ENCODE results near the gene SLC19A1.

SLC19A1 gene

DNA sequence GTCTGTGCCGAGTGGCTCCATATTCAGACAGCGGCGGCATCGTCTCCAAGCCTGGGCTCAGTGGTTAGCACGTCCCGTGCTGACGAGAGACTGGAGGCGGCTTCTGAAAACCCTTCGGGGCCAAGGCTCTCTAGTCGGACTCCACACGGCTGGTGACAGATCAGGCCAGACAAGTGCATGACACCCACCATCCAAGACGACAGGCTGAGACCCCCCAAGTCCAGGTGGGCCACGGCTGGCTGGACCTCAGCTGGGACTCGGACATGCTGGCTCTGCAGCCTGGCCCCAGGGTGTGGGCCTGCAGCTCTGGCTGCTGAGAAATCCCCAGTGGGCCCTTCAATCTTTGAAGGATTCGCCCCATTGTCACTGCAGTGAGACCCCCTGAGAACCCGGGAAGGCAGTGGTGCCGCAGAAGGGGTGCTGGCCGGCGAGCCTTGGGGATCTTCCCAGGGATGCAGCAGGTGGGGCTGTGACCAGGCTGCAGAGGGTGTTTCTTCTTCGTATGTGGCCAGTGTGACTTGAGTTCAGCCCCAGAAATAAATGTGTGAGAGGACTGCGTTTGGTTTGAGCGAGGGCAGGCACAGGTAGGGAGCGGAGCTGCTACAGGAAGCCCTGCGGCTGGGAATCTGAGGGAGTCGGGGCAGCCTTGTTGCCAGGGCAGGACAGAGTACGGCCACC lies 15.9 kb upstream of the SLC19A1 start:
- DNase-seq (ENCODE audit: low read depth in 2 of 2): no peak

DNA sequence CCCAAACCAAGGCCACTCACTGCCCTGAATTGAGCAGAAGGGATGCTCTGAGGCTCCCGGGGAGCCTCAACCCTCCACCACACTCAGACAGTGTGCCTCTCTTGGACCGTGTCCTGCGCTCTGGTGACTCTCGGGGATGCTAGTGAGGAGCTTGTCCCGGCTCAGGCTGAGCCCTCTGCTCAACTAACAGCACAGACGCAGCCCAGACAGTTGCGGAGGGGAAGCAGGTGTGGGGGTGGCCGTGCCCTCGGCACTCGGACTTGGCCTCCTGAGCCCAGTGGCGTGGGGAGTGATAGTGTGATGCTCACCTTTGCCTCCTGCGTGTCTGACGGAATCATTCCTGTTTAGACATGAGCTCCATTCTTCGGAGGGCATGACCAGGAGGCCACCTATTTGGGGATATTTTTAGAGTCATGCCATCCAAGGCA lies 15.4 kb upstream of the SLC19A1 start:
- DNase-seq (ENCODE audit: low read depth in 2 of 2): no peak

DNA sequence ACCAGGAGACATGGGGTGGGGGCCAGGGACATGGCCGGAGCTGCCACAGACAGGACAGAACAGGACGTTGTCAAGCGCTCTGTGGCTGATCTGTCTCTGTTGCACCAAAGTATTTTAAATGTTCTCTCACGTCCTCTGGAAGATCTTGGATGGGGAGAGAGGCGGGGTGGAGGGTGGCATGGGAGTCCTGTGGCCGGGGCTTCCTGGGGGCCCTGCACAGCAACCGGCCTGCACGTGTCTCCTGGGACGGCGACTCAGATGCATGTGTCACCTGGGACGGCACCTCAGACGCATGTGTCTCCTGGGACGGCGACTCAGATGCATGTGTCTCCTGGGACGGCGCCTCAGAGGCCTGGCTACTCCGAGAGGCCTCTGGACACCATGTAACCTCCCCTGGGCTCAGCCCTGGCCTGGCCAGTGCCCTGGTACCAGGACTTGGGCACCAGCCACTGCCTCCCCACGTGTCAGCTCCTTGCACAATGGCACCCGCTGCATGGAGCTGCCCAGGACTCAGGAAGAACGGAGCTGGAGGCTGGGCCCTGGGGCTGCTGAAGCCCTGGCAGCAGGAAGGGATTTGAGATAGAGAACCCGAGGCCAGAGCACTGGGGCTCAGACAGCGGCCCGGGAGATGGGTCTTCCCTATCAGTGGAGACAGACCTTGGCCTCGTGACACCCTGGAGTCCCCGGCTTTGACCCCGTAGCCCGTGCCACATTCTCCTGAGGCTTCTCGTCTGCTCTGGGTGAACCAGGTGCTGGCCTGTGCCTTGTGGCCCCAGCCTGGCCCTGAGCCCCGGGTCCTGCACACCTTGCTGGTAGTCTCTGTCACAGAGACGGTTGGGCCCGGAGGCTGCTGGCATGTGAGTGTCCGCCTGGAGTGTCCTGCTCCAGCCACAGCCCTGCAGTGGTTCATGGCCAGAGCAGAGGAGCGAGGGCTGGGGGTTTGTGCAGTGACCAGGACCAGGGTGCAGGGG lies 14.7 kb upstream of the SLC19A1 start:
- DNase-seq (ENCODE audit: low read depth in 2 of 2): no peak

DNA sequence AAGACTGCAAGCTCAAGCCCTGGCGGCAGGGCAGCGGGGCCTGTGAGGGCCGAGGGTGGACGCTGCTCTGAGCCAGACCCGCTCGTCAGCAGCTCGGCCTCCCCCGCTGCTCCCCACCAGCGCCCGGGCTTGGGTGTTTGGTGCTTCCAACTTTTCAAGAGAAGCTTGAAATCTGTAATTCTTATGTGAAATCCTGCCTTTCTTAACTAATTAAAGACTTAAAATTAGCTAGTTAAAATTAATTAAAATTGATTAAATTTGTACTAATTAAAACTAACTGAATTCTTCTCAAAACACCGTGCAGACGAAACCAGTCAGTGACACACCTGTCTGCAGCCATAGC lies 14.0 kb upstream of the SLC19A1 start:
- DNase-seq (ENCODE audit: low read depth in 2 of 2): no peak

DNA sequence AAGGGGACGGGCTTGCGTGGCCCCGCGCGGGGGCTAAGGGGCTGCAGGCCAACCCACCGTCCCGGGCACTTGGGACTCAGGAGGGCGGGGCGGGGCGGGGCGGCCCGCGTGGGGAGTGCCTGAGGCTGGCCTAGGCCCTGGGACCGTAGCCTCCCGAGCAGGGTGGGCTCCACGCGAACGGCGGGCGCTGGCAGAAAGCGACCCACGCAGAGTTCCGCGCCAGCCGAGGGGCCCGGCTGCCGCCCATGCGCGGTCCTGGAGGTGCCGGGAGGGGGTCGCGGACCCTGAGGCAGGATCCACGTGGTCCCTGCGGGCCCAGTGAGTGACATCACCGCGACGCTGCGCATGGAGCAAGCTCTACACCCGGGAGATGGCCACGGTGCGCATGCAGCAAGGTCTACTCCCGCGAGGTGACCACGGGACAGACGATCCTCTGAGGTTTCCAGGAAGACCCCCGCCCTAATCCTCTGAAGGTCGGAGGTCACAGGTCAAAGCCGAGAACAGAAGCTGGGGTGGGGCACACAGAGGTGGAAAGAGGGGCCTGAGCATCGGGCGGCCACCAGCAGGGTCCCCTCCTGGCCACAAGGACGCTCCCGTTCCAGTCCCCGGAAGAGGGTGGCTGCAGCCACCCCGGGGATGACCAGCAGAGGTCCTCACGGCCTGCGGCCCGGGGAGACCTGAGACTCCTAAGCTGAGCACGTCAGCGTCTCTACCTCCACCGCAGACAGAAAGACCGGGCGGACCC lies 13.5 kb upstream of the SLC19A1 start:
- no peak for DNase-seq (ENCODE audit: low read depth in 2 of 2)

DNA sequence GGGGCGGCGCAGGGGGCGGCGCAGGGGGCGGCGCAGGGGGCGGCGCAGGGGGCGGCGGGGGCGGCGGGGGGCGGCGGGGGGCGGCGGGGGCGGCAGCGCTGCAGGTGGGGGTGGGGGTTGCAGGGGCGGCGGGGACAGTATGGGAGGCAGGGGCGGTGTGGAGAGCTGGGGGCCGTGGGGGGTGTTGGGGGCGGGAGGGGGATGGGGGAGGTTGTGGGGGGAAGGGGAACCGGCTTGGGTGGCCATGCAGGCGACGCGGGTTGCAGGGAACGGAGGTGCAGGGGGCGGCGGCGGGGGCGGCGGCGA lies 13.0 kb upstream of the SLC19A1 start:
- no peak for DNase-seq (ENCODE audit: low read depth in 2 of 2)

DNA sequence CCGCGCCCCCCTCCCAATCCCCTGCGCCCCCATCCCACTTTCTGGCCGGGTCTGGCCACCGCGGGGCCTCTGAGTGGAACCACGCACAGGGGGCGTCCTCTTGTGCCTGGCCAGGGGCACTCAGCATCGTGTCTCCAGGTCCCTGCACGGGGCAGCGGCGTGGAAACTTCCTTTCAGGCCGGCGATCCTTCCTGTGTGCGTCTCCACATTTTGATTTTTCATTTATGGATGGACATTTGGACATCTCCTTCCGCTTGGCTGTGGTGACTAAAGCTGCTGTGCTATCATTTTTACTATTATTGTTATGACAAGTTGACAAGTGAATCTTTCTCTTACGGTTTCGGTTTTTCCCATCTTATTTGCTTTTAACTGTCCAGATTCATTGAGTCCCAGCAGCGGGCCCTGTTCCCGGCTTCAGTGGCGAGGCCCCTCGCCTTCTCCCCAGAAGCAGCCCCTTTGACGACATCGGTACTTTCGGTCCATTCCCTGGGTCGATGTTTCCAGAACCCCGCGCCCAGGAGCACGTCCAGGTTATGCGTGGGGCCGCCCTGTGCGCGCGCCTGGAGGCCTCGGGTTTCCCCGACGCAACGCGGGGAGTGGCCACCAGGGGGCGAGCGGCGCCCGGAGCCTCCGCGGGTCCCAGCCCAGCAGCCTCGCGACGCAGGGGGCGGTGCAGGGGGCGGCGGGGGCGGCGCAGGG lies 12.4 kb upstream of the SLC19A1 start:
- DNase-seq (ENCODE audit: low read depth in 2 of 2): peak; percentile 81 to 90

DNA sequence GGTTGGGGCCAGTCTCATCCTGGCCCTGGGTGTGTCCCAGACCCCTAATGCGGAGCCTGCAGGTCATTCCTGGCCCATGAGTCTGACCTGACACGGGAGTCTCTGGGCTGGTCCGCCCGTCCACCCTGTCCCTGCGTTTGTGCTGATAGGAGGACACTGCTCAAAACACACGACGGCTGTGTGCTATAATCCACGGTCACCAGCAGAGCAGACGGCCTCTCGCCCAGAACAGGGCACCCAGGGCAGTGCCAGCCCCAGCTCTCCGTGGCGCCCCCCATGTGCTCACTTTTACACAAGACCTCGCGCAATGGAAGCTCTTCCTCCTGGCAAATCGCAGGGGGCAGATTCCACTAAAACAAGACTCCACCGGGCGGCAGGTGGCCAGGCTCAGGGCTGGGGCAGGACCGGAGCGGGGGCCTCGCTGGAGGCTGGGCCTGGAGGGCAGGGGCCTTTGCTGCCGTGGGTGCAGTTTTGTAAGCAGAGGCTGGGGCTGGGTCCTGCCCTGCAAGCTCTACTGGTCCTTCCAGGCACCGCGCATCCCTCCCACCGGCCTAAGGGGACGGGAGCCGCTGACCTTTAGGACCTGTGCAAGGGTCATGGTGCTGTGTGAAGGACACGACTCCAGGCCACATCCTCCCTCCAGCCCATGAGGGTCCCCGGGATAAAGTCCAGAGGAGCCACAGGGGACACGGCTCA lies 10.6 kb upstream of the SLC19A1 start:
- DNase-seq (ENCODE audit: low read depth in 2 of 2): no peak

DNA sequence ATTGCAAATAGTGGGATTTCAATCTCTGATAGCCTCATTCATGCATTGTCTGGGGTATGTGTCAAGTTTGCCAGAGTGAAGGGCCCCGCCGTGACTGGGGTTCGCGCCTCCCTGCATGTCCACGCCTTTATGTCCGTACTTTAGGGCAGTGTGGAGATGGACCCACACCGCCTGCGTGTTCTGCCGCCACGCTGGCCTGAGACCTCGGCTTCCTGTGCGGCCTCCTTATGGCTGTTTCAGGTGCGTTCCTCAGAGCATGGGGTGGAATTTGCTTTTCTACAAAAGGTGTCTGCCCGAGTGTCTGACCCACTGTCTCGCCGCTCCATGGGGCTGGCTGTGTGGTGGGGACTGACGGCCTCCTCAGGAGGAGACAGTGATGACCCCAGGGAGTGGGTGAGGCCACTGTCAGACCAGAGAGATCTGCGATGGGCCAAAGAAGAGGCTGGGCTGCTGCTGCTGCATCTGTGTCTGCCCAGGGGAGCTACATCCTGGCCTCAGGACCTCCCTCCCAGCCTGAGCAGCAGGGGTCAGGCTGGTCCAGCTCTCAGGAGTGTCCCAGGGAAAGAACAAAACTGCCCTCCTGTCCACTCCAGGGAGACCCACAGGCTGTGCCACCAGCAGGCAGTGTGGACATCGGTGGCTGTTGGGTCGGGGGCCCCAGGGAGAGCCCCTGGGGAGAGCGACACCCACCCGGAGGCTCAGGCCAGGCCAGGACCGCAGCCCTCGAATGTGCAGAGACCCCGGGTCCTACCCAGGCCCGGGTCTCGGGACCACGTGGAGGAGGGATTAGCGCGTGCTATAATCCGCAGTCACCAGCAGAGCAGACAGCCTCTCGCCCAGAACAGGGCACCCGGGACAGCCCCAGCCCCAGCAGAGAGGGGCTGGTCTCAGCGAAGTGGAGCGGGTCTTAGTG lies 9.8 kb upstream of the SLC19A1 start:
- no peak for DNase-seq (ENCODE audit: low read depth in 2 of 2)

DNA sequence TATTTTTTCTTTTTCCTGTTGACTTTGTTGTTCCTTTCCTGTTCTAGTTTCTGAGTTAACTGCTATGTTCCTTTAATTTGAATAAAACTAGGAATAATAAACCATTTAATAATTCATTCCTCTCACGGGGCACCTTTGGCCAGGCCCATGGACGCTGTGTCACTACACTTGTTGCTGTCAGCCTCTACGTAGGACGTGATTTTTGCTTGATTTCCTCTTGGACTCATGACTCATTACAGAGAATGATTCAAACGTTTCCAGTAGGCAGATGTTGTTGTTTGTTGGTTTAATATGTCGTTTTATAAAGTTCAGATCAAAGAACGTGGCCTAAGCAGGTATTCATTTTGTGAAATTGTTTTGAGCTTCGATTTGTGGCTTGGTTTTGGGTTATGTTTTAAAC lies 9.1 kb upstream of the SLC19A1 start:
- DNase-seq (ENCODE audit: low read depth in 2 of 2): no peak

DNA sequence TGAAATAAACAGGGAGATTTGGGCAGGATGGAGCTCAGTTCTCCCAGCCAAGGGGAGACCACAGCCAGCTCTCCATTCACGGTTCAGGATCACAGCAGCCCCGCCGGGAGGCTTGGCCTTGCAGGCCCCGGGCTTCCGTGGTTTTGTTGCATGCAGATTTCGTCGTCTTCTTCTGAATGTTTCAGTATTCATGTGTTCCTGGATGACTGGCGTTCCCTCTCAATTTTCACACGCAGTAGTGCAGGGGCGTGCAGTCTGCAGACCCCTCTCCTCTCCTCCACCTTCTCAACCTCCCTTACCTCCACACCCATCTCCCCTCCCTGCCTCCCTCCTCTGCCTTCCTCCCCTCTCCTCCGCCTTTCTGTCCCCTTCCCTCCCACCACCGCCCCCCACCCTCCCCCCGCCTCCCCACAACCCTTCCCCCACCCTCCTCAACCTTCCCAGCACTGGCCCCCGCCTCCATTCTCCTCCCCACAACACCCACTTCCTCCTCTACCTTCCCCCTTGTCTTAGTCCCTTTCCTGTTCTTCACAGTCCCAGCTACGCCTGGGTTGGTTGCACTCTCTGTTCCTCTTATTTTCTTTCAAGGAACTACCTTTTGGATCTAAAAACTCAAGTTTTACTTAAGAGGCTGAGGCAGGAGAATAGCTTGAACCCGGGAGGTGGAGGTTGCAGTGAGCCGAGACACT lies 8.4 kb upstream of the SLC19A1 start:
- DNase-seq (ENCODE audit: low read depth in 2 of 2): no peak

DNA sequence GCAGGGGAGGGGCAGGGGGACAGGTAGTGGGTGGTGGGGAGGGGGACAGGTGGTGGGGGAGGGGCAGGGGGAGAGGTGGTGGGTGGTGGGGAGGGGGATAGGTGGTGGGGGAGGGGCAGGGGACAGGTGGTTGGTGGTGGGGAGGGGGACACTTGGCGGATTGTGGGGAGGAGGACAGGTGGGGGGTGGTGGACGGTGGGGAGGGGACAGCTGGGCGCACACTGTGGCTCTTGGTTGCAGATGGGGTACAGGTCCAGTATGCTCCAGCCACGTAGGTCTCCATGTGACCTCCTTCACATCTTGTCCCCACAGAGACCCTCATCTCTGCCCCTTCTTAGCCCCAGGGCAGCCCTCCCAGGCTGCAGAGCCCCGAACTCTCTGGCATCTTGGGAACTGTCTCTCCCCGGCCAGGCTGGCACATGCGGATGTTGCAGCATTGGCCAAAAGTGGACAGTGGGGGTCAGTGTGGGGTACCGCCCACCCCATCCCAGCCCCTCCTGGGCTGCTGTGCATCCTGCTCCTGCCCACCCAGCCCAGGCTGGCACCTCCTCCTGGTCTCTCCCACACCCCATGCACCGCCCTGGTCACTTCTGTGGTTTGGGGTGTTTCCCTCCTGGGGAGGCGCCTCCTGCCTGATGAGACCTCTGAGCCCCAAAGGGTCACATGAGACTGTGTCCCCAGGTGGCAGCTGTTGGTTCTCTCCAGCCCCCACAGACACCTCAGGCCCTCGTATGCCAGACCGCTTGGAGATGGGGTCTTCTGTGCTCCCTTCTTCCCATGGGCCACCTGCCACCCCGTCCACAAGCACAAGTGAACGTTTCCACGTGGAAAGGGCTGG lies 7.6 kb upstream of the SLC19A1 start:
- DNase-seq (ENCODE audit: low read depth in 2 of 2): no peak

DNA sequence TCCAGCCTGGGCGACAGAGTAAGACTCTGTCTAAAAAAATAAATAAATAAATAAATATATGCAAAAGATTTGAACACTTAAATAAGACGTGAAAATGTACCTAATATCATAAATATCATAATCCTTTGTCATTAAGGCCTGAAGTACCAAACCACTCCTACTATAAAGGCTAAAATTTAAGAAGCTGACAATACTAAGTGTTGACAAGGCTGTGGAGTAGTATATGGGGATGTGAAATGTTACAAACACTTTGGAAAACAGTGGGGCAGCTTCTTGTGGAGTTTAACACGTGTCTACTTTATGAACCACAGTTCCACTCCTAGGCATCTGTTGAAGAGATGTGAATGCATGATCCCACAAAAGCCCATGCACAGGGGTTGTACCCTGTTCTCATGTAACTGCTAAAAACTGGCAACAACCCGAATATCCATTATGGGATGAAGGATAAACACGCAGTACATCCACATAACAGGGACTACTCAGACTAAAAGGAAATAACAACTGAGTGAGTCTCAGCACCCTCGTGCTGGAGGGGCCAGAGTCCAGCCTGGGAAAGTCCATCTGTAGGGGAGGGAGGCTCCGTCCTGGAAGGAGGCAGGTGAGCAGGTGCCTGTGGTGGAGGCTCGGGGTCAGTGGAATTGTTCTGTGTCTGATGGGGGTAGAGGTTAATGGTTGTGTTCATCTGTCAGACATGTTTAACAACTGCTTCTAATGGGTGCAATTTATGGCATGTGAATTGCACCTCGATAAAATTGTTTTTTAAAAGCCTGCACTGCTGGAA lies 6.7 kb upstream of the SLC19A1 start:
- DNase-seq (ENCODE audit: low read depth in 2 of 2): no peak

DNA sequence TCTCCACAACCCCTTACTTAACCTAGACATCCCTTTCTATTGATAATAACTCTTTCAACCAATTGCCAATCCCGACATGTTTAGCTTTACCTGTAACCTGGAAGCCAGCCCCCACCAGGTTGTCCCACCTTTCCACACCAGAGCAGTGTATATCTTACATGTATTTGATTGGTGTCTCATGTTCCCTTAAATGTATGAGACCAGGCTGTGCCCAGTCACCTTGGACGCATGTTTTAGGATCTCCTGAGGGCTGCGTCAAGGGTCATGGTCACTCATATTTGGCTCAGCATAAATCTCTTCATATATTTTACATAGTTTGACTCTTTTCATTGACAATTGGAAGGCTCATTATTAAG lies 5.3 kb upstream of the SLC19A1 start:
- DNase-seq (ENCODE audit: low read depth in 2 of 2): no peak

DNA sequence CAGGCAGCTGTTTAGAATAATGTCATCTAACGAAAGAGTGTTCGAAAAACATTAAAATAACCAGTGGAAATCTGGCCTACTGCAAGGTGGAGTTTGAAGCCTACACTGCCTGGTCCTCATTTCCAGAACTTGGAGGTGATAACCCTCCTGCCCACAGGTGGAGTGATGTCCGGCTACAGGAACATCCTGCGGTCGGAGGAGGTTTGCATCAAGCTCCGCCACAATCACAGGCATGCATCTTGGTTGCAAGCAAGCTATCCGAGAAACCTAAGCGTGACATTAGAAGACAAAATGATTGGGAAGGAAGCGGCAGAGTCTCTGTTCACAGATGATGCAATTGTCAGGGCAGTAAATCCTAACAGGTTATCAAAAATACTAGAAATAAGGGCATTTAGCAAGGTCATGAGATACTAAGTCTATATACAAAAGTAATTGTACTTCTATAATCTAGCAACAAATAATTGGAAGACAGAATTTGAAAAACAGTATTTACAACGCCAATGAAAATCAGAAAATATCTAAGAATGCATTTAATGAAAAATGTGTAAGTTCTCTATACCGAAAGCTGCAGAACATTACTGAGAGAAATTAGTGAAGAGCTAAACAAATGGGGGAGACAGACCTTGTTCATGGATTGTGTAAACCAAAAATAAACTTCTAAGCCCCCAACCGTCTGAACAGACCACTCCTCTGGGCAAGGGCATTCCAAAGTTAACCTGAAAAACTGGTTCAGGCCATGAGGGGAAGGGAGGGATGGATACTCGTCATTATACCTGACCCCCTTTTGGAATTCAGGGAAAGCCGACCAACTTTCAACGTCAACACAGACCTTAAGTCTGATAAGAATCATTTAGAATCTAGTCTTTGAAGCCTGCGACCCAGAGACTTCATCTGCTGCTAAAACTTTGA lies 4.7 kb upstream of the SLC19A1 start:
- DNase-seq (ENCODE audit: low read depth in 2 of 2): no peak

DNA sequence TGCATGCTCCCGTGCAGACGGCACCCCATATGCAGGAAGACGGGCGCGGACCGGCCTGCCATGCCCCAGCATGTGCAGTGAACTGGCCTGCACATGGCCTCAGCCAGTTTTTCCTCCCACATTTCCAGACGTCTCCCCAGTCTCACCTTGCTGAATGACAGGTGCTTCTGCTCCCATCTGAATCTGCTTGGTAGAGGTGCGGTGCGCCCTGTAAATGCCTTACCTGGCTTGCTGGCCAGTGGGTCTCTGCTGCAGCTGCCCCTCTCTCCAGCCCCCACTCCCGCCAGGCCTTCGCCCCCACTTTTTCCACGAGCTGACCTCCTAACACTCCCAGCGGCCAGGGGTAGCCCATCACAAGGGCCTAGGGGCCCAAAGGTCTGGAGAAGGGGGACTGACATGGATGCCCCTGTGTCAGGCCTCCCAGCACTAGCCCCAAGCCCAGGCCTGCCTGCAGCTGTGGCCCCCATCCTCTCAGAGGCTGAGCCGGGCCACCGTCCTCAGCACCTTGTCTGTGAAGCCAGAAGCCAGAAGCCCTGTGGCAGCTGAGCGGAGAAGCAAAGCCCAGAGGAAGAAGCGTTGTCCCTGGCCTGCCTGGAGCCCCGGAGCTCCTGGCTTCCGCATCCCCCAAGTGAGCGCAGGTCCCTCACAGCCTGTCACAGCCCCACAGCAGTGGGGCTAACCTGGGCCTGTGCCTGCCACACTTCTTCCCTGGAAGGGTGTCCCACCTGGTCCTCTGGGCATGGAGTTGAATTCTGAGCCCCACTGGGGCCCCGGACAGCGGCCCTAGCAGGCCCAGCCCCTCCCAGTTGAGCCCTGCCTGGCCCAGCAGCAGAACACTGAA lies 3.7 kb upstream of the SLC19A1 start:
- no peak for DNase-seq (ENCODE audit: low read depth in 2 of 2)

Measured in stimulated activated CD4-positive, alpha-beta T cell treated with anti-CD3 and anti-CD28 coated beads, Interleukin-1b, Interleukin-23, amount 100 ng/mL, for 1 hour (primary cell).